ENCODE results near the gene IFT20. TPM values are rescaled to one million over a fixed set of nuclear protein-coding genes. Genes with fewer than 3 reads are reported as not detected.

The IFT20 gene
- total RNA-seq, 1 experiment from 2014 or later, result 21.0 TPM

DNA sequence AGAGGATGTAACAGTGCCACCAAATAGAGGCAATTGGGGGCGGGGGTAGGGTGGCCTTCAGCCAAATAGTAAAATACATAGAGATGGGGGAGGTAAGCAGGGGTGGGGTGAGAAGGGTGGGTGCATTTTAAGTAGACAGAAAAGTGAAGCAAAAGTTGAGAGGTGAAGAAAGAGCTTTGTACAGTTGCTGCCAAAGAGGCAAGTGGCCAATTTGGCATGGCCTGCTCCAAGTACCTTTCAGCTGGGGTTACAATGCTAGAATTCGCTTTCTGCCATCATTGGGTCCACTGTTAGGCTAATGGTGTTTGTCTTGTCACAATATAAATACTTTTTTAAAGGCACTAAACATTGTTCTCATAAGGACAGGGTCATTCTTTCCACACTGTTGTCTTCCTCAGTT lies 21.4 kb downstream of the IFT20 start:
- no peak overlapping the region for H2BK12ac ChIP-seq (ENCODE audit: insufficient read length, low read depth, low read length)
- H2BK5ac ChIP-seq (ENCODE audit: insufficient read length, low read length), result no peak overlapping the region
- no peak overlapping the region for H3K18ac ChIP-seq (ENCODE audit: insufficient read length, low read depth, low read length)
- H4K5ac ChIP-seq (ENCODE audit: insufficient read length, low read depth, low read length), result no peak overlapping the region
- no peak for DNase-seq
- no peak overlapping the region for H4K8ac ChIP-seq (replicated peaks; ENCODE audit: insufficient read length, low read depth, low read length)
- no peaks in the 10 kb centered on the region for H3K9me3 ChIP-seq (ENCODE audit: control insufficient read depth, low read depth, low read length)
- Mint-ChIP-seq H3K4me3 (no peak overlapping the region), H3K9me3 (no peaks in the 10 kb centered on the region; a peak in 1 of 5 replicates), H3K36me3 (ENCODE audit: insufficient read depth in 1 of 3, low read depth in 3 of 3) (no peaks in the 10 kb centered on the region), H3K4me1 (peaks cover 17 to 18% of the 10 kb centered on the region in 2 experiments), H3K27ac (no peak overlapping the region), H3K27me3 (ENCODE audit: low read depth) (no peaks in the 10 kb centered on the region; the same call in 1 of the 2 replicates)
- no peak overlapping the region for H3K14ac ChIP-seq (ENCODE audit: insufficient read depth, low read length)
- no peak overlapping the region for H3K27ac ChIP-seq (ENCODE audit: insufficient read length, low read depth, low read length)
- no peak overlapping the region for H2AK5ac ChIP-seq (ENCODE audit: insufficient read length, low read length)
- H2BK15ac ChIP-seq (ENCODE audit: low read depth, low read length), result no peak overlapping the region
- H3K9ac ChIP-seq (ENCODE audit: extremely low read depth, insufficient read length, low read length), result no peak overlapping the region
- no peaks in the 10 kb centered on the region; the same call in 1 of the 2 replicates for H3K4me1 ChIP-seq (ENCODE audit: insufficient read depth, low read length)
- H4K91ac ChIP-seq (ENCODE audit: insufficient read length, low read depth, low read length), result no peak overlapping the region
- no peak overlapping the region for H2BK20ac ChIP-seq (ENCODE audit: low read depth, low read length, poor library complexity, severe bottlenecking)
- H3T11ph ChIP-seq (ENCODE audit: low read length), result no peak overlapping the region
- no peak overlapping the region for H3K23ac ChIP-seq (ENCODE audit: insufficient read length, low read depth, low read length)
- no peak for TF ChIP-seq CTCF (conservative IDR thresholded peaks at IDR 0.05)
- no peaks in the 10 kb centered on the region for H3K27me3 ChIP-seq (ENCODE audit: insufficient read depth, low read length)
- H2BK120ac ChIP-seq (ENCODE audit: low read depth, low read length, poor library complexity, severe bottlenecking), result no peak overlapping the region
- WGBS (ENCODE audit: extremely low coverage, insufficient read length, low lambda C conversion rate), result no CpG with 5 or more reads among the region's 2 CpGs
- no peaks in the 10 kb centered on the region for H3K79me2 ChIP-seq (ENCODE audit: insufficient read depth, low read length)
- H3K4ac ChIP-seq (ENCODE audit: low read depth, low read length), result no peak overlapping the region
- H3K79me1 ChIP-seq (ENCODE audit: insufficient read depth, low read depth, low read length, poor library complexity, severe bottlenecking), result no peaks in the 10 kb centered on the region
- no peak overlapping the region for H3K4me2 ChIP-seq (ENCODE audit: insufficient read depth, insufficient read length, low read length)
- H4K20me1 ChIP-seq (ENCODE audit: control insufficient read depth, insufficient read depth, insufficient read length), result no peaks in the 10 kb centered on the region
- H3K23me2 ChIP-seq (ENCODE audit: insufficient read length, low read depth, low read length, poor library complexity, severe bottlenecking), result peaks cover 12% of the 10 kb centered on the region
- no peak overlapping the region for H2AFZ ChIP-seq (ENCODE audit: low read length)
- no peak overlapping the region for H3K56ac ChIP-seq (ENCODE audit: insufficient read length, low read depth, low read length)
